Cardiac muscle cell (in vitro differentiated cells and primary cell): ENCODE measurements around the gene AGRN. TPM values are rescaled to one million over a fixed set of nuclear protein-coding genes. Genes with fewer than 3 reads are reported as not detected.

Experiments
- DNase-seq, 2 donors: peaks; one replicate each; pipeline versions ENCODE4 v3.0.0 to v3.0.0-alpha.2; 2010 to 2017; ENCODE audit warnings: low read depth in 1 of 2, low spot score in 1 of 2
- H3K27ac ChIP-seq: fragments of 200-600 bp; sonication (generic); 2 replicates; pipeline ENCODE4 v1.5.1; 2016
- H3K27me3 ChIP-seq: fragments of 200-600 bp; sonication (generic); 2 replicates; pipeline ENCODE4 v1.6.0; 2016; ENCODE audit warnings: control low read depth
- H3K36me3 ChIP-seq: fragments of 200-600 bp; sonication (generic); 2 replicates; pipeline ENCODE4 v1.5.1; 2016; ENCODE audit warnings: control low read depth
- H3K4me1 ChIP-seq: fragments of 200-600 bp; sonication (generic); 2 replicates; pipeline ENCODE4 v1.8.1; 2017; ENCODE audit warnings: low read depth, mild to moderate bottlenecking, mixed run types
- H3K4me3 ChIP-seq: fragments of 200-600 bp; sonication (generic); 2 replicates; pipeline ENCODE4 v1.5.1; 2016; ENCODE audit warnings: mild to moderate bottlenecking
- H3K9me3 ChIP-seq: fragments of 200-600 bp; sonication (generic); 2 replicates; pipeline ENCODE4 v1.5.1; 2017; ENCODE audit warnings: low read depth, mild to moderate bottlenecking, control low read depth
- polyA plus RNA-seq: library from polyadenylated mRNA; unstranded; fragments of >200 nt; fragmentation: Nextera tagmentation; extraction: Ambion mirVana; gene quantifications from 2 replicates; pipeline ENCODE4 v1.2.1, GENCODE V29; 2016
- total RNA-seq: library from RNA; depleted of rRNA; stranded (reverse); fragments of >200 nt; gene quantifications from 2 replicates; pipeline ENCODE4 v1.2.3, GENCODE V29; 2016
- TF ChIP-seq, protein P1 (sequence below): IDR thresholded peaks from 2 replicates; pipeline ENCODE4 v1.5.1; 2012; ENCODE audit warnings: low read depth, mild to moderate bottlenecking, low read length

The AGRN gene
- total and polyA plus RNA-seq, 2 experiments from 2014 or later, result 23.5 to 154 TPM

DNA sequence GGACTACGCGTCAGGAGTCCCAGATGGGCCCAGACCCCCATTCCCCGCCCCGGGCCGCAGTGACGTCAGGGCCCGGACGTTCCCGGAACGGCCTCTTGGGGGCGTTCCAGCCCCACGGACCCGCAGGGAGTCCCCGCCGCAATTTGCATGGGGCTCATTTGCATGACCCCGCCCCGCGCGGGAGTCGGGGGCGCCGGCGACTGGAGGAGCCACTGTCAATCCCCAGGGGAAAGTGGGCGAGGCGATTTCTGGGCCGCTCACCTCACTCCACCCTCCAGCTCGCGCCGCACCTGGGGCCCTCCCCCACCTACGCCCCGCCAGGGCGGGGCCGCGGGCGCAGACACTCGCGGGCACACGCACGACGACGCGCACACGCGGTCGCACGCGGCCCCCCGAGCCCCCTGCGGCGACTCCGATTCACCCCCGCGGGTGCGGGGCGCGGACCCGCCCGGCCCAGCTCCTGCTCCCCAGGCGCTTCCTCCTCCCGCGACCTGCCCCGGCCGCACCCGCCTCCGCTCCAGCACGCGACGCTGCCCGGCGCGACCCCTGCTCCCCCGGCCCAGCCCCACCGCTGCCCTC lies 13.2 kb downstream of the AGRN start:
- peaks cover 13% of the 10 kb centered on the region for H3K4me1 ChIP-seq
- TF ChIP-seq, protein P1, sequence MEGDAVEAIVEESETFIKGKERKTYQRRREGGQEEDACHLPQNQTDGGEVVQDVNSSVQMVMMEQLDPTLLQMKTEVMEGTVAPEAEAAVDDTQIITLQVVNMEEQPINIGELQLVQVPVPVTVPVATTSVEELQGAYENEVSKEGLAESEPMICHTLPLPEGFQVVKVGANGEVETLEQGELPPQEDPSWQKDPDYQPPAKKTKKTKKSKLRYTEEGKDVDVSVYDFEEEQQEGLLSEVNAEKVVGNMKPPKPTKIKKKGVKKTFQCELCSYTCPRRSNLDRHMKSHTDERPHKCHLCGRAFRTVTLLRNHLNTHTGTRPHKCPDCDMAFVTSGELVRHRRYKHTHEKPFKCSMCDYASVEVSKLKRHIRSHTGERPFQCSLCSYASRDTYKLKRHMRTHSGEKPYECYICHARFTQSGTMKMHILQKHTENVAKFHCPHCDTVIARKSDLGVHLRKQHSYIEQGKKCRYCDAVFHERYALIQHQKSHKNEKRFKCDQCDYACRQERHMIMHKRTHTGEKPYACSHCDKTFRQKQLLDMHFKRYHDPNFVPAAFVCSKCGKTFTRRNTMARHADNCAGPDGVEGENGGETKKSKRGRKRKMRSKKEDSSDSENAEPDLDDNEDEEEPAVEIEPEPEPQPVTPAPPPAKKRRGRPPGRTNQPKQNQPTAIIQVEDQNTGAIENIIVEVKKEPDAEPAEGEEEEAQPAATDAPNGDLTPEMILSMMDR, result peak; percentile 68

DNA sequence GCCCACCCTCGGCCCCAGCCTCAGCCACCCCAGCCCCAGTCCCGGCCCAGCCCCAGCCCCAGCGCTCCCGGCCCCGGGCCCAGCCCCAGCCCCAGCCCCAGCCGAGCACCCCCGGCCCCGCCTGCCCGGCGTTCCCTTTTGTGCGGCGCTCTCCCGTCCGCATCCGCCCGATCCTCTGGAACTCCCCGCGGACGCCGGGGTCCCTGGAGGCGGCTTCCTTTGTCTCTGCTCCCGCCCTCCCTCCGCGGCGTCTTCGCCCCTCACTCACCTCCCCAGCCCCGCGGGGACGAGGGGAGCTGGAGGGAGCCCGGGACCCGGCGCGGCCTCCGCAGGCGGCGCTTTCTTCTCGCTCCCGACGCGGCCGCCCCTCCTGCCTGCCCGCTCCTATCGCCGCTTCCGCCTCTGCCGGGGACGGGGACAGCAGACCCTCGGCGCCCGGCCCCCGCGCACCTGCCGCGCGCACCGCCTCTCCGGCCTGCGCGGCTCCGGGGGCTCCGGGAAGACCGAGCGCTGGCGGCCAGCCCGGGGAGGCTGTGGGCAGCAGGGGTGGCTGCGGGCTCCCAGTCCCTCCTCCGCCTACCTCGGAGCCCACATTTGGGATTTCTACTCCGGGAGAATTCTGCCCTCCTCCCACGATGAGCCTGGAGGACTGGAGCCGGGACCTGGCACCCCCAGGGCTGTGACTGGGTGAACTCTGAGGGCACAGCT lies 14.0 kb downstream of the AGRN start:
- TF ChIP-seq, protein P1, result no peak
- Histone ChIP-seq H3K36me3 (no peaks in the 10 kb centered on the region), H3K27ac (no peak overlapping the region), H3K4me3 (peak overlapping the region; percentile 40), H3K27me3 (peaks cover 54% of the 10 kb centered on the region), H3K4me1 (peaks cover 13% of the 10 kb centered on the region), H3K9me3 (no peaks in the 10 kb centered on the region)
- peak in 1 of 2 donors; percentile 37 for DNase-seq

More for the DNA sequence above, 13.2 kb downstream of the AGRN start:
- peak overlapping the region; percentile 40 for H3K4me3 ChIP-seq
- no peaks in the 10 kb centered on the region for H3K36me3 ChIP-seq
- peak; percentile 79 to 96 for DNase-seq
- H3K9me3 ChIP-seq, result no peaks in the 10 kb centered on the region
- H3K27ac ChIP-seq, result no peak overlapping the region
- H3K27me3 ChIP-seq, result peaks cover 47% of the 10 kb centered on the region

DNA sequence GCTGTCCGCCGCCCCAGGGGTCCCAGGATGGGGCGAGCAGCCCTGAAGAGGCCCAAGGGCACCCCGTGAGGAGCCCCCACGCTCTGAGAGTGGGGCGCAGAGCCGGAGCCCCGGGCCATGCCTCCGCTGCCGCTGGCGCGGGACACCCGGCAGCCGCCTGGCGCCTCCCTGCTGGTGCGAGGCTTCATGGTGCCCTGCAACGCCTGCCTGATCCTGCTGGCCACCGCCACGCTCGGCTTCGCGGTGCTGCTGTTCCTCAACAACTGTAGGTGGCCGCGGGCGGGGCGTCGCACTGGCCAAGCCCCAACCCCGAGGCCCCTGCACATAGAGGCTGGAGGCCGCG lies 14.5 kb downstream of the AGRN start:
- no peak for DNase-seq
- Histone ChIP-seq H3K4me1 (peaks cover 13% of the 10 kb centered on the region), H3K36me3 (no peaks in the 10 kb centered on the region), H3K27me3 (peaks cover 60% of the 10 kb centered on the region), H3K9me3 (no peaks in the 10 kb centered on the region), H3K4me3 (no peak overlapping the region), H3K27ac (no peak overlapping the region)
- TF ChIP-seq, protein P1, result no peak

DNA sequence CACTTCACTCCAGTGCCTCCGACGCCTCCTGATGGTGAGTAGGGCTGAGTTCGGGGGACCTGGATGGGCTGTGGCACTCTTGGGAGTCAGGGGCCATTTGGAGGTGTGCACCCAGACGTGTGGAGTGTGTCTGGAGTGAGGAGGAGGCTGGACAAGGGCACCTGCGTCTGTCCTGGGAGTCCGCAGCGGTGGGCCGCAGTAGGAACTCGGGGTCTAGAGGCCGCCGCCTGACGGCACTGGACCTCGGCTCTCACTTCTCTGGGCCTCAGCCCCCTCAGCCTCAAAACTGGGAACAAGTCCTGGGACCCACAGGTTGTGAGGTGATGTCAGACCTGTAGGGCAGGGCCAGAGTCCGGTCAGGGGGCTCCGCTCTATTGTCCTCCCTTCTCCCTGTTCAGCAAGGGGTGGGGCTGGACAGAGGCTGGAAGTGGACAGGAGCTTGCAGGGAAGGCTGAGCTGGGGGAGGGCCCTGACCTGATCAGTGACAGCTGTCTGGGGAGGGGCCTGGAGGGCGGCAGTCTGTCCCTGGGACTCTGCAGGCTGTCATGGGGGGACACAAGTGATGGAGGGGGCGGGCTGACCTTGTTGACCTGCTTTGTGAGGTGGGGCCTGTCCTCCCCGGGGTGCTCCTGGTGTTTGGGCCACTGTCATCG lies 15.5 kb downstream of the AGRN start:
- H3K9me3 ChIP-seq, result no peaks in the 10 kb centered on the region
- H3K36me3 ChIP-seq, result no peaks in the 10 kb centered on the region
- no peak overlapping the region for H3K4me3 ChIP-seq
- peaks cover 13% of the 10 kb centered on the region for H3K4me1 ChIP-seq
- H3K27ac ChIP-seq, result no peak overlapping the region
- TF ChIP-seq, protein P1, result no peak
- DNase-seq, result no peak
- peaks cover 70% of the 10 kb centered on the region for H3K27me3 ChIP-seq

DNA sequence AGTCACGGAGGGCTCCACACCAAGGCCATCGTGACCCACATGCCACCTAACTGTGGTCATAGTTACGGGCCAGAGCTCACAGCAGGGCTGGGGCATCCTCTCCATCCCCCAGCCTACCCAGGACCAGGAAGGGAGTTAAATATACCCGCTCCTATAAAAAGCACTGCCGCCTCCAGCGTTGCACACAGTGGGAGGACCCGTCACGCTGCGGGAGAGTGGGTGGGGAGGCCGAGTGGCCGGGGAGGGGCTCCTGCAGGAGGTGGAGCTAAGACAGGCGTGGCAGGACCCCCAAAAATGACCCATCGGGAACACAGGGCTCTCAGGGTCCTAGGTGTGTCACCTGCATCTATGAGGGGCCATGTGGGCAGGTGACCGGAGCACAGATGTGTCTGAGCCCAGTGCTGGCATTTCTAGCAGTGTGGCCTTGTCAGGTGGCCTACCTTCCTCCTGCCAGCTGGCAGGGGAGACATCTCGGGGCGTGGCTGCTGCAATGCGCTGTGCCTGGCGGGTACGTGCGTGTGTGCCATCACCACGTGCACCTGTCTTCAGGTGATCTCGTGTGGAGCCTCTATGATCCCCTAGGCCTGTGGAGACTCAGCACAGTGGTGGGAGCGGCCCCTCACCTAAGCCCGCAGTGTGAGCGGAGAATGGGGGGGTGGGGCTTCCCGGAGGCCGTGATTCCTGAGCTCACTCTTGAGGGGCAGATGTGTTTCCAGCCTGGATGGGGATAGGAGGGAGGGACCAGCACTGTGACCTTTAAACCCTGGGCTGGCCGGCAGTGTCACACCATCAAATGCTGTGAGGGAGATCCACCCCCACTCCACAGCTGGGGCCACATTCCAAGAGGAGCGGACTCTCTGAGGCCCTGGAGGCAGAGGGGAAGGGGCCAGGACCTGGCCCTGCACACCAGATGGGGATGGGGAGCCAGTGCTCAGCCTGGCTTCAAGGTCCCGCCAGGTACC lies 17.7 kb downstream of the AGRN start:
- no peaks in the 10 kb centered on the region for H3K36me3 ChIP-seq
- H3K4me3 ChIP-seq, result no peak overlapping the region
- no peaks in the 10 kb centered on the region for H3K4me1 ChIP-seq
- no peaks in the 10 kb centered on the region for H3K9me3 ChIP-seq
- peaks cover 72% of the 10 kb centered on the region for H3K27me3 ChIP-seq
- H3K27ac ChIP-seq, result no peak overlapping the region
- no peak for DNase-seq
- TF ChIP-seq, protein P1, result no peak
